OCI-LY3 (cell line): ENCODE results near the gene KLHL29.

ENCODE experiments used
- H2AFZ ChIP-seq: fragments of 200-600, 300-600 bp; shearing (Covaris generic); 2 replicates; pipeline ENCODE4 v1.6.0; 2014; ENCODE audit warnings: antibody characterized with exemption, low read depth, low read length
- H3K27ac ChIP-seq: fragments of 200-600, 300-600 bp; sonication (generic); 2 replicates; pipeline ENCODE4 v1.5.1; 2014; ENCODE audit warnings: mild to moderate bottlenecking, low read length, moderate library complexity, mixed read lengths
- H3K27me3 ChIP-seq: fragments of 200-600, 300-600 bp; sonication (generic); 2 replicates; pipeline ENCODE4 v1.6.1; 2014; ENCODE audit warnings: low read depth, low read length, mixed read lengths
- H3K36me3 ChIP-seq: fragments of 200-600, 300-600 bp; sonication (generic); replicated peaks from 2 replicates; pipeline ENCODE3; 2014; ENCODE audit warnings: low read depth, low read length, mixed read lengths
- H3K4me1 ChIP-seq: fragments of 300-600, 200-600 bp; sonication (generic); 2 replicates; pipeline ENCODE4 v1.6.1; 2014; ENCODE audit warnings: low read length, mixed read lengths
- H3K4me2 ChIP-seq: fragments of 200-600, 300-600 bp; sonication (generic); 2 replicates; pipeline ENCODE4 v1.6.1; 2014; ENCODE audit warnings: low read length, mixed read lengths
- H3K4me3 ChIP-seq: fragments of 300-600, 200-600 bp; sonication (generic); 2 replicates; pipeline ENCODE4 v1.5.1; 2014; ENCODE audit warnings: antibody characterized with exemption, mild to moderate bottlenecking, low read length, moderate library complexity
- H3K79me2 ChIP-seq: fragments of 300-600, 200-600 bp; shearing (Covaris generic); 2 replicates; pipeline ENCODE4 v1.6.1; 2014; ENCODE audit warnings: mild to moderate bottlenecking, low read length, mixed read lengths
- H3K9ac ChIP-seq: fragments of 300-600, 200-600 bp; shearing (Covaris generic); 2 replicates; pipeline ENCODE4 v1.6.0; 2014; ENCODE audit warnings: mild to moderate bottlenecking, low read length, moderate library complexity
- H3K9me3 ChIP-seq: fragments of 200-600, 300-600 bp; shearing (Covaris generic); 2 replicates; pipeline ENCODE4 v1.6.1; 2014; ENCODE audit warnings: low read length, mixed read lengths; ENCODE audit not compliant: insufficient read depth
- H4K20me1 ChIP-seq: fragments of 200-600, 300-600 bp; sonication (generic); 2 replicates; pipeline ENCODE4 v1.6.1; 2016; ENCODE audit warnings: low read length, mixed read lengths; ENCODE audit not compliant: insufficient read depth
- CTCF ChIP-seq: fragments of 200-600, 300-600 bp; sonication (generic); IDR thresholded peaks from 2 replicates; pipeline ENCODE4 v1.5.1; 2014; ENCODE audit warnings: antibody characterized with exemption, low read length, low read depth
- EZH2phosphoT487 ChIP-seq: fragments of 200-600 bp; shearing (Covaris generic); IDR thresholded peaks from 2 replicates; pipeline ENCODE4 v1.6.1; 2018; ENCODE audit warnings: antibody characterized with exemption, mixed run types, low read depth

KLHL29 gene

GRCh38 chr2:23507267-23508065 is 122.5 kb downstream of the KLHL29 start:
- no peak overlapping the region for H3K4me3 ChIP-seq
- no peak overlapping the region for H3K9ac ChIP-seq
- no peaks in the 10 kb centered on the region for H3K27me3 ChIP-seq
- no peak overlapping the region for H3K4me2 ChIP-seq
- no peaks in the 10 kb centered on the region for H3K4me1 ChIP-seq
- no peaks in the 10 kb centered on the region for H3K9me3 ChIP-seq
- no peaks in the 10 kb centered on the region for H4K20me1 ChIP-seq
- no peaks in the 10 kb centered on the region for H3K36me3 ChIP-seq
- no peaks in the 10 kb centered on the region for H3K79me2 ChIP-seq
- no peak overlapping the region for H3K27ac ChIP-seq
- H2AFZ ChIP-seq: no peak overlapping the region
- TF ChIP-seq EZH2phosphoT487 (no peak), CTCF (no peak)

- Histone ChIP-seq H3K4me3 (no peak overlapping the region), H3K36me3 (no peaks in the 10 kb centered on the region), H3K9ac (no peak overlapping the region), H3K27me3 (no peaks in the 10 kb centered on the region), H2AFZ (no peak overlapping the region), H3K27ac (no peak overlapping the region), H3K4me1 (no peaks in the 10 kb centered on the region), H3K4me2 (no peak overlapping the region), H4K20me1 (no peaks in the 10 kb centered on the region), H3K79me2 (no peaks in the 10 kb centered on the region), H3K9me3 (no peaks in the 10 kb centered on the region)
- TF ChIP-seq EZH2phosphoT487 (no peak), CTCF (no peak)
Observed at GRCh38 chr2:23508066-23508390, 123.0 kb downstream of the KLHL29 start.

GRCh38 chr2:23509103-23509502 is 124.1 kb downstream of the KLHL29 start:
- Histone ChIP-seq H3K4me2 (no peak overlapping the region), H4K20me1 (no peaks in the 10 kb centered on the region), H3K79me2 (no peaks in the 10 kb centered on the region), H3K4me3 (no peak overlapping the region), H3K9me3 (no peaks in the 10 kb centered on the region), H3K27ac (no peak overlapping the region), H3K4me1 (no peaks in the 10 kb centered on the region), H2AFZ (no peak overlapping the region), H3K36me3 (no peaks in the 10 kb centered on the region), H3K9ac (no peak overlapping the region), H3K27me3 (peaks cover under 1% of the 10 kb centered on the region; the same call in 1 of the 2 replicates)
- TF ChIP-seq CTCF (no peak), EZH2phosphoT487 (no peak)

DNA sequence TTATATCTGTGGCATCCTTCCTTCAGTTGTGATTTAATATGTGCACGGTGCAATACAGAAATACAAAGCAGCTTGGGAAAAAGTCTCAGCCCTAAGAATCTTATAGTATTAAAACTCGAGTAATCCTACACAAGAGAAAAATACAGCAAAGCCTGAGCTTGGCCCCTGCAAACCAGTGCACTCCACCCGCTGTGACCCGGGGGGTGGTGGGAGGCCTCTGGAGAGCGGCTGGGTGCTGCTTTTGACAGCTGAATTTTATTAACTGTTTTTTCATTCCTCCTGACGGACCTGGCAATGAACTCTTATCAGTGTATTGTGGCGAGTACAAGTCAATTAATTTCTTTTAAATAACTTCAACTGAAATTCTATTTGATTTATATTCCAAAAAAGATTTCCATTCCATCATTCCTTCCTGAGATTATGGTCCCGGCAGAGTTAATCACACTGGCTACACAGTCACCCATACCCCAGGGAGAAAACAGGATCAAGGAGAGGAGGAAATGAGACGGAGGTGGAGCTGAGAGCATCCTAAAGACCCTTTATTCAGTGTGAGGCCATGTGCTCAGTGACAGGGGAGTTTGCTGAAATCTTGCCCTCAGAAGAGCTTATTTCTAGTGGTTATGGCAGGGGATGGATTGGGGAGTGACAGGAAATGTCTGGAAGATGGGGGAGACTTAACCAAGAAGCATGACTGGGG is 124.8 kb downstream of the KLHL29 start:
- no peak overlapping the region for H3K27ac ChIP-seq
- H3K27me3 ChIP-seq: peaks cover 5% of the 10 kb centered on the region

More for the DNA sequence above, 124.8 kb downstream of the KLHL29 start:
- TF ChIP-seq CTCF: no peak
- no peak for TF ChIP-seq EZH2phosphoT487
- Histone ChIP-seq H3K79me2 (no peaks in the 10 kb centered on the region), H3K4me1 (no peaks in the 10 kb centered on the region), H3K36me3 (no peaks in the 10 kb centered on the region), H3K9me3 (no peaks in the 10 kb centered on the region), H3K4me3 (no peak overlapping the region), H3K9ac (no peak overlapping the region), H3K4me2 (no peak overlapping the region), H4K20me1 (no peaks in the 10 kb centered on the region), H2AFZ (no peak overlapping the region)
